ENCODE results near the gene SAMD8. TPM values are rescaled to one million over a fixed set of nuclear protein-coding genes. Genes with fewer than 3 reads are reported as not detected.

SAMD8 gene
- total RNA-seq, 3 donors from 2014 or later, result 12.1 to 26.6 (median 13.6) TPM

DNA sequence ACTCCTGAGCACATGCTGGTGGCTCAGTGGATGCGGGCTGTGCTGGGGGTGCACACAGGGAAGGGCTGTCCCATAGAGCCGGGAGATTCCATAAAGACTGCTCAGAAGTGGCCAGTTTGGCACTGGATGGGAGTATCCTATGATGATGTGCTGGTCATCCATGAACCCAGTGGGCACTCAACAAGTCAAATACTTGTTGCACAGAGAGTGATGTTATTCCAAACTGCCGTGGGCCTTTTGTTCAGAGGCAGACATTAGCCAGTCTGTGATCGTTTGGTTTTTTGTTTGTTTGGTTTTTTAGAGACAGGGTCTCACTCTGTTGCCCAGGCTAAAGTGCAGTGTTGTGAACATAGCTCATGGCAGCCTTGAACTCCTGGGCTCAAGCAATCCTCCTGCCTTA lies 30.9 kb upstream of the SAMD8 start:
- Histone ChIP-seq H3K4me1 (ENCODE audit: low read depth) (no peaks in the 10 kb centered on the region), H3K9me3 (no peaks in the 10 kb centered on the region), H3K36me3 (ENCODE audit: low read depth) (no peaks in the 10 kb centered on the region), H3K4me3 (no peak overlapping the region)
- ATAC-seq, result no peak
- intact Hi-C loops (cut with DNase I, micrococcal nuclease), result no loop called here
- TF ChIP-seq, protein P1, sequence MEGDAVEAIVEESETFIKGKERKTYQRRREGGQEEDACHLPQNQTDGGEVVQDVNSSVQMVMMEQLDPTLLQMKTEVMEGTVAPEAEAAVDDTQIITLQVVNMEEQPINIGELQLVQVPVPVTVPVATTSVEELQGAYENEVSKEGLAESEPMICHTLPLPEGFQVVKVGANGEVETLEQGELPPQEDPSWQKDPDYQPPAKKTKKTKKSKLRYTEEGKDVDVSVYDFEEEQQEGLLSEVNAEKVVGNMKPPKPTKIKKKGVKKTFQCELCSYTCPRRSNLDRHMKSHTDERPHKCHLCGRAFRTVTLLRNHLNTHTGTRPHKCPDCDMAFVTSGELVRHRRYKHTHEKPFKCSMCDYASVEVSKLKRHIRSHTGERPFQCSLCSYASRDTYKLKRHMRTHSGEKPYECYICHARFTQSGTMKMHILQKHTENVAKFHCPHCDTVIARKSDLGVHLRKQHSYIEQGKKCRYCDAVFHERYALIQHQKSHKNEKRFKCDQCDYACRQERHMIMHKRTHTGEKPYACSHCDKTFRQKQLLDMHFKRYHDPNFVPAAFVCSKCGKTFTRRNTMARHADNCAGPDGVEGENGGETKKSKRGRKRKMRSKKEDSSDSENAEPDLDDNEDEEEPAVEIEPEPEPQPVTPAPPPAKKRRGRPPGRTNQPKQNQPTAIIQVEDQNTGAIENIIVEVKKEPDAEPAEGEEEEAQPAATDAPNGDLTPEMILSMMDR (IDR thresholded peaks at IDR 0.05), result no peak
- DNase-seq, result no peak

DNA sequence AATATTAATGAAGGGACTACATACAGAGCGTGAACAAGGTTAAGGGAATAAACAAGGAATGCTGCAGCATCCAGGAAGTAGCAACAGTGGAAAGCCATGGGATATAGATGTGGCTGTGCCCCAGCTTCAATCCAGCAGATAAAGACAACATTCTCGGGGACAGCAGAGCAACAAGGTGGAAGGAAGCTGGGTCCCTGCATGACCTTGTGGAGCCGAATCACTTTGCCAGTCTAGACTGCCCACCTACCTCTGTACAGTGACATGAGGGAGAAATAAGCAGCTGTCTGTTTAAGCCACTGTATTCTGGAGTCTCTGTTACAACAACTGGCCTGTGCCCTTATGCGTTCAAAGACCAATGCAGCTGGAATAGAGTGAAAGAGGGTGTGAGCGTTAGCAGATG lies 30.1 kb upstream of the SAMD8 start:
- H3K36me3 ChIP-seq (ENCODE audit: low read depth), result no peaks in the 10 kb centered on the region
- H3K4me3 ChIP-seq, result no peak overlapping the region
- DNase-seq (no peak), ATAC-seq (no peak)
- intact Hi-C loops (cut with DNase I, micrococcal nuclease), result no loop called here
- H3K4me1 ChIP-seq (ENCODE audit: low read depth), result no peaks in the 10 kb centered on the region
- H3K9me3 ChIP-seq, result no peaks in the 10 kb centered on the region
- TF ChIP-seq, protein P1 (IDR thresholded peaks at IDR 0.05), result no peak

DNA sequence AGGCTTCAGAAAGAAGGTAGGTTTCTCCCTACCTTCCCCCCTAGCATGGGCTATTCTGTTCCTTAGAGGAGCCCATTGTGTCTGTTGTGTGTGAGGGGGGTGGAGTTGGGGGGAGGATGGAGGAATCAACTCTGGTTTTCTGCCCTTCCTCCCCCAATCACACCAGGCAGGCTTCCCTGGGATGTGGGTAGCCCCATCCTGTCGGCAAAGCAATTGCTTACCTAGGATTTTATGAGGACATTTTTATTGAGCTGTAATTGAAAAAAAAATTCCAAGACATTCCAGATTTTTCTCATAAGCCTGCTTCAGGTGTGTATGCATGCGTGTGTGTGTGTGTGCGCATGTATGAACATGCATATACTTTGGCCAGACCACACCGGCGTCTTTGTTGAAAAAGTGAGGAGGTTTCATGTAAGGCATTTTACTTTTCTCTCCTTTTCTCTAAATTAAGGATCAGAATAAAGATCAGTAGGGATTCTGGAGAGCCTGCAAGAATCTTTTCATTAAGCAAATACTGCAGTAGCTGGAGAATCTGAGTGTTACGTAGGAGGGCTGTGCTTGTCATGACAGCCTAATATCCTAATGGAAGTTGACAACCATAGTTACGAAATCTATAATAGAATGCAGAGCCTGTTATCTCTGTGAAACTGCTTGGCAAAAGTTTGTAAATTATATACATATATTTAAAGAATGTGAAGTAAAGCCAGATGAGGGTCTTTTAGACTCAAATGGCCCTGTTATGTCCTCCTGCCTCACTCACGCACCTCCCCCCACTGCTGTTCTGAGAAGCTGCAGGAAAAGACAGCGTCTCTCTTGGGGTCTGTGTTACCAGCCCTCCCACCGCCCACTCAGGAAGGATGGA lies 27.3 kb upstream of the SAMD8 start:
- Histone ChIP-seq H3K9me3 (no peaks in the 10 kb centered on the region), H3K4me3 (no peak overlapping the region), H3K4me1 (ENCODE audit: low read depth) (no peaks in the 10 kb centered on the region), H3K36me3 (ENCODE audit: low read depth) (no peaks in the 10 kb centered on the region)
- intact Hi-C loops (cut with DNase I, micrococcal nuclease), result no loop called here
- TF ChIP-seq, protein P1 (IDR thresholded peaks at IDR 0.05), result no peak
- no peak for DNase-seq
- no peak for ATAC-seq

DNA sequence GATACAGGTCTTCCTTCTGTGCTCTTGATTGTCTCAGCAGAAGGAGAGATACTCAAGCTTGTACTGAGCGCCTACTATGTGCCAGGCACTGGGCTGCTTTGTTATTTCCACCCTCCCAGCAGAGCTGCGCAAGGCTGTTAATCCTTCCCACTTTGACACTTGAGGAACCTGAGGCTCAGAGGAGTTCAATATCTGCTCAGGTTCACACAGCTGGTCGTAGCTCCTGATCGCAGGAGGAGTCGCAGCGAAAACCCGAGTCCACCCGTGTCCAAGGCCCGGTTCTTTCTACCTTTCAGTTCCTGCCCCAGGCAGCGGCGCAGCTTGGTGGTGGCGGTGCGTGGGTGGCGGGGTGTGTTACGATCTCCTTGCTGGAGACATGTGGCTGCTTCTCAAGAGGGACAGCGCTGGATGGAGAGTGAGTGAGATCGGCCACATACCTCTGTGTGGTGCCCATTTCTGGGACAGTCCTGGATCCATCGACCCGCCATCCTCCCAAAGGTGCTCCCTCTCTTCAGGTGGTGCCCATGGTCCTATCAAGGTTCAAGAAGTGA lies 26.5 kb upstream of the SAMD8 start:
- no peaks in the 10 kb centered on the region for H3K9me3 ChIP-seq
- TF ChIP-seq, protein P1 (IDR thresholded peaks at IDR 0.05), result no peak
- DNase-seq (no peak), ATAC-seq (no peak)
- intact Hi-C loops (cut with DNase I, micrococcal nuclease), result no loop called here
- no peak overlapping the region for H3K4me3 ChIP-seq
- H3K36me3 ChIP-seq (ENCODE audit: low read depth), result no peaks in the 10 kb centered on the region
- no peaks in the 10 kb centered on the region for H3K4me1 ChIP-seq (ENCODE audit: low read depth)

DNA sequence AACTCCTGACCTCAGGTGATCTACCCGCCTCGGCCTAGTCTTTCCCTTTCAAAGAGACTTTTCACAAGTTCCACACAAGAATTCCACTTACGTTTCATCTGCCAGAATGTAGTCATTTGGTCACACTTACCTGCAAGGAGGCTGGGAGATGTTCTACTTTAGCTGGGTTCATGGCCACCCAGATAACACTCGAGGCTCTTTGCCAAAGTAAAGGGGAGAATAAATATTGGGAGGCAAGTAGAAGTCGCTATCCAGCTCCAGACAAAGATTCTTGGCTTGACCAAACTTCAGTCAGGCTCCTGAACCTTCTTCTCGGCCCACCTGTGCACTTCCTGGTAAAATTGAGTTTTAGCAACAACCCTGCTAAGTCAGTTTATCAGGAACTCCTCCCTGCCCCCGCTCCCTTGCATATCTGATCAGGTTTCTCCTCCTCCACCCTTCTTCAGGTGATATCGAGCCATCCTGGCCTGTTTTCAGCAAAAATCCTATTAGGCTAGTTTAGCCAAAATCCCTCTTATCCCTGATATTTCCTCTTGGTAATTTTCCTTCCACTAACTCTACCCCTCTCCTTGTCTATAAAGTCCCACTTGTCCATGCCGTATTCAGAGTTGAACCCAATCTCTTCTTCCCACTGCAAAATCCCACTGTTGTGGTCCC lies 25.1 kb upstream of the SAMD8 start:
- intact Hi-C loops (cut with DNase I, micrococcal nuclease), result no loop called here
- ATAC-seq (no peak), DNase-seq (no peak)
- Histone ChIP-seq H3K4me1 (ENCODE audit: low read depth) (no peaks in the 10 kb centered on the region), H3K9me3 (no peaks in the 10 kb centered on the region), H3K36me3 (ENCODE audit: low read depth) (no peaks in the 10 kb centered on the region), H3K4me3 (no peak overlapping the region)
- TF ChIP-seq, protein P1 (IDR thresholded peaks at IDR 0.05), result no peak

Data from mucosa of descending colon (tissue), 3 donors.